Esophagus muscularis mucosa (tissue), 4 donors: ENCODE results near the gene RRM1. TPM values are rescaled to one million over a fixed set of nuclear protein-coding genes. Genes with fewer than 3 reads are reported as not detected.

Experiments used
- DNase-seq: peaks from one replicate; pipeline ENCODE4 v3.0.0-alpha.2; 2017; ENCODE audit errors: extremely low spot score
- H3K27ac ChIP-seq, 4 donors: fragments of 200-600 bp; sonication (generic); replicated peaks in 1 of 4; 1 replicate in 3 of 4; 2 replicates in 1 of 4; pipeline ENCODE4 v1.5.1; 2016 to 2019; ENCODE audit warnings: mild to moderate bottlenecking in 1 of 4
- H3K27me3 ChIP-seq, 4 donors: fragments of 200-600 bp; sonication (generic); one replicate each; pipeline versions ENCODE4 v1.5.1 to v1.6.0; 2016 to 2019
- H3K36me3 ChIP-seq, 4 donors: fragments of 200-600 bp; sonication (generic); one replicate each; pipeline ENCODE4 v1.5.1; 2016 to 2019
- H3K4me1 ChIP-seq, 4 donors: fragments of 200-600 bp; sonication (generic); one replicate each; pipeline ENCODE4 v1.5.1; 2016 to 2019
- H3K4me3 ChIP-seq, 4 donors: fragments of 200-600 bp; sonication (generic); 1 replicate in 2 of 4; 2 replicates in 2 of 4; pipeline ENCODE4 v1.5.1; 2016 to 2019; ENCODE audit warnings: mild to moderate bottlenecking in 4 of 4, moderate library complexity in 1 of 4
- H3K9me3 ChIP-seq, 4 donors: fragments of 200-600 bp; sonication (generic); 1 replicate in 3 of 4; 2 replicates in 1 of 4; pipeline ENCODE4 v1.5.1; 2016 to 2019
- CTCF ChIP-seq, 3 experiments: fragments of 200-600 bp in 2 of 3; fragments of 450-650 bp in 1 of 3; sonication (generic) in 2 of 3; IDR thresholded peaks; one replicate each; pipeline ENCODE4 v1.5.1; 2017 to 2019; ENCODE audit warnings: antibody characterized with exemption in 3 of 3, mild to moderate bottlenecking in 2 of 3, moderate library complexity in 1 of 3
- EP300 ChIP-seq: sonication (generic); formaldehyde crosslinking; IDR thresholded peaks from one replicate; pipeline ENCODE4 v1.6.1; 2017; ENCODE audit warnings: antibody characterized with exemption
- POLR2A ChIP-seq: fragments of 450-650 bp; IDR thresholded peaks from one replicate; pipeline ENCODE4 v1.6.1; 2017; ENCODE audit warnings: antibody characterized with exemption, moderate library complexity, mild to moderate bottlenecking, low read depth
- POLR2AphosphoS5 ChIP-seq, 2 donors: sonication (generic); formaldehyde crosslinking; IDR thresholded peaks; one replicate each; pipeline ENCODE4 v1.6.1; 2017; ENCODE audit warnings: antibody characterized with exemption in 2 of 2
- WGBS: methylation state at CpG from one replicate; pipeline ENCODE4 v1.1.5; 2018; 5-methylcytosine and 5-hydroxymethylcytosine counted together
- intact Hi-C: fragments of 100-400 bp; cut with DNase I; formaldehyde crosslinking; loops from one replicate; pipeline ENCODE4 v1.15.1; 2023
- total RNA-seq, 4 donors: library from RNA; depleted of rRNA; stranded (reverse); fragments of >200 nt; gene quantifications; one replicate each; pipeline versions ENCODE4 v1.1.0 to v1.2.1, GENCODE V29; 2016

The RRM1 gene
- total RNA-seq, 4 donors from 2014 or later = 26.6 to 44.0 (median 41.0) TPM

GRCh38 chr11:4071914-4072313, 22.7 kb upstream of the RRM1 start:
- no peak overlapping the region for H3K4me3 ChIP-seq
- peaks cover 0 to 14% (median 11%) of the 10 kb centered on the region in 4 donors for H3K36me3 ChIP-seq
- H3K4me1 ChIP-seq = peaks cover 11 to 60% (median 37%) of the 10 kb centered on the region in 4 donors
- peak overlapping the region in 3 of 4 donors; percentile 23 to 29 (median 24) for H3K27ac ChIP-seq
- intact Hi-C loops = loop anchor here (1.0 kb wide), 2 partner anchors 217 to 222 kb away; partner anchors contain the start of gene STIM1
- TF ChIP-seq POLR2A = no peak
- TF ChIP-seq EP300 = no peak
- no peak for TF ChIP-seq POLR2AphosphoS5 (IDR thresholded peaks at IDR 0.05)
- TF ChIP-seq CTCF (IDR thresholded peaks at IDR 0.05) = no peak
- no peak for DNase-seq
- H3K9me3 ChIP-seq = no peaks in the 10 kb centered on the region
- H3K27me3 ChIP-seq = no peaks in the 10 kb centered on the region

- TF ChIP-seq POLR2A = no peak
- peak; percentile 79 to 91 (median 87) for TF ChIP-seq CTCF (IDR thresholded peaks at IDR 0.05)
- no peak for TF ChIP-seq EP300
- peak; percentile 54 to 63 for TF ChIP-seq POLR2AphosphoS5 (IDR thresholded peaks at IDR 0.05)
- Histone ChIP-seq H3K4me1 (peaks cover 11 to 51% (median 37%) of the 10 kb centered on the region in 4 donors), H3K27ac (peak overlapping the region in 2 of 4 donors; percentile 23 to 24), H3K9me3 (no peaks in the 10 kb centered on the region), H3K4me3 (no peak overlapping the region), H3K27me3 (no peaks in the 10 kb centered on the region), H3K36me3 (peaks cover 0 to 14% (median 11%) of the 10 kb centered on the region in 4 donors)
- WGBS = 6% methylated on average over 4 of the region's 4 CpGs
- no peak for DNase-seq
- intact Hi-C loops = loop anchor here (1.0 kb wide), 2 partner anchors 217 to 222 kb away; partner anchors contain the start of gene STIM1
Measured at GRCh38 chr11:4072668-4073285, 21.8 kb upstream of the RRM1 start.

GRCh38 chr11:4074266-4074665, 20.3 kb upstream of the RRM1 start:
- H3K9me3 ChIP-seq = no peaks in the 10 kb centered on the region
- peaks cover 0 to 14% (median 11%) of the 10 kb centered on the region in 4 donors for H3K36me3 ChIP-seq
- H3K4me3 ChIP-seq = no peak overlapping the region
- DNase-seq = no peak
- intact Hi-C loops = no loop called here
- H3K27ac ChIP-seq = no peak overlapping the region
- H3K4me1 ChIP-seq = peaks cover 11 to 41% (median 27%) of the 10 kb centered on the region in 4 donors
- WGBS = 94% methylated on average over 7 of the region's 7 CpGs
- no peak for TF ChIP-seq CTCF (IDR thresholded peaks at IDR 0.05)
- TF ChIP-seq POLR2A = no peak
- no peak for TF ChIP-seq POLR2AphosphoS5 (IDR thresholded peaks at IDR 0.05)
- TF ChIP-seq EP300 = no peak
- no peaks in the 10 kb centered on the region for H3K27me3 ChIP-seq

- H3K4me3 ChIP-seq = no peak overlapping the region
- no peaks in the 10 kb centered on the region for H3K27me3 ChIP-seq
- no peak for TF ChIP-seq POLR2AphosphoS5 (IDR thresholded peaks at IDR 0.05)
- no peak for TF ChIP-seq EP300
- TF ChIP-seq POLR2A = no peak
- no peak for TF ChIP-seq CTCF (IDR thresholded peaks at IDR 0.05)
- H3K4me1 ChIP-seq = peaks cover 7 to 16% (median 13%) of the 10 kb centered on the region in 4 donors
- no peak for DNase-seq
- intact Hi-C loops = no loop called here
- no peaks in the 10 kb centered on the region for H3K9me3 ChIP-seq
- H3K27ac ChIP-seq = no peak overlapping the region
- peaks cover 0 to 29% (median 9%) of the 10 kb centered on the region in 4 donors for H3K36me3 ChIP-seq
- WGBS = 68% methylated on average over 1 of the region's 1 CpG
Measured at GRCh38 chr11:4076774-4077173, 17.8 kb upstream of the RRM1 start.
